Natural killer cell (primary cell): ENCODE measurements around the gene FBXO10. TPM values are rescaled to one million over a fixed set of nuclear protein-coding genes. Genes with fewer than 3 reads are reported as not detected.

ENCODE experiments used
- ATAC-seq, 3 donors: fragments of 150-1000 bp in 2 of 3; fragments of 200-7000 bp in 1 of 3; cut with Tn5 transposase; 1 replicate in 1 of 3; 2 replicates in 2 of 3; pipeline ENCODE4 v1.10.0; 2021; ENCODE audit warnings: mild to moderate bottlenecking in 2 of 3, moderate library complexity in 2 of 3
- DNase-seq, 2 donors: peaks; one replicate each; pipeline versions ENCODE4 v3.0.0 to v3.0.0-alpha.2; 2013 to 2021; ENCODE audit warnings: mixed read lengths in 1 of 2
- H3K27ac ChIP-seq: one replicate; pipeline ENCODE4 v1.5.1; 2013; ENCODE audit warnings: mild to moderate bottlenecking, low read length
- H3K27me3 ChIP-seq: one replicate; pipeline ENCODE4 v1.6.1; 2013; ENCODE audit warnings: low read length; ENCODE audit not compliant: control insufficient read depth, insufficient read depth
- H3K36me3 ChIP-seq: one replicate; pipeline ENCODE4 v1.6.1; 2013; ENCODE audit warnings: low read length; ENCODE audit not compliant: control insufficient read depth, insufficient read depth
- H3K4me1 ChIP-seq: one replicate; pipeline ENCODE4 v1.6.1; 2013; ENCODE audit warnings: low read length; ENCODE audit not compliant: control insufficient read depth, insufficient read depth
- H3K4me3 ChIP-seq: one replicate; pipeline ENCODE4 v1.5.1; 2013; ENCODE audit warnings: low read length
- H3K9me3 ChIP-seq: one replicate; pipeline ENCODE4 v1.6.1; 2013; ENCODE audit warnings: low read length; ENCODE audit not compliant: control insufficient read depth, insufficient read depth
- H3K27ac Mint-ChIP-seq, 2 donors: one replicate each; pipeline ENCODE4 v1.8.0; 2022; ENCODE audit warnings: mild to moderate bottlenecking in 2 of 2, mixed read lengths in 2 of 2, moderate library complexity in 1 of 2
- H3K27me3 Mint-ChIP-seq, 2 donors: one replicate each; pipeline ENCODE4 v1.8.0; 2022; ENCODE audit warnings: low read depth in 2 of 2, mixed read lengths in 2 of 2
- H3K36me3 Mint-ChIP-seq: one replicate; pipeline ENCODE4 v1.8.0; 2022; ENCODE audit warnings: mixed read lengths
- H3K4me1 Mint-ChIP-seq, 2 donors: one replicate each; pipeline ENCODE4 v1.8.0; 2022; ENCODE audit warnings: mixed read lengths in 2 of 2
- H3K4me3 Mint-ChIP-seq: one replicate; pipeline ENCODE4 v1.8.0; 2022; ENCODE audit warnings: mild to moderate bottlenecking, moderate library complexity, mixed read lengths
- H3K9me3 Mint-ChIP-seq, 2 donors: one replicate each; pipeline ENCODE4 v1.8.0; 2022; ENCODE audit warnings: mixed read lengths in 2 of 2
- CTCF ChIP-seq: fragments of 200-600 bp; IDR thresholded peaks from one replicate; pipeline ENCODE4 v1.8.0; 2022; ENCODE audit warnings: antibody characterized with exemption
- WGBS: methylation state at CpG from one replicate; pipeline ENCODE4 v1.1.7; 2013; ENCODE audit warnings: missing lambda C conversion rate; ENCODE audit not compliant: insufficient coverage; 5-methylcytosine and 5-hydroxymethylcytosine counted together
- intact Hi-C: fragments of 100-400 bp; cut with micrococcal nuclease; formaldehyde crosslinking; loops from one replicate; pipeline ENCODE4 v1.14.2; 2022
- total RNA-seq, 4 donors: library from RNA; stranded (reverse); fragments of 120-200 nt in 1 of 4; gene quantifications; one replicate each; pipeline versions ENCODE4 v1.2.3 to v1.2.4, GENCODE V29; 2013 to 2022

Gene FBXO10
- total RNA-seq, 3 donors from 2014 or later (not counting 1 experiment from before 2014, with no cell fraction given), result 1.7 to 2.2 (median 2.1) TPM

GRCh38 chr9:37499297-37499696, 76.9 kb downstream of the FBXO10 start:
- H3K27me3 ChIP-seq, result no peaks in the 10 kb centered on the region
- 97% methylated on average over 6 of the region's 6 CpGs for WGBS
- H3K4me1 Mint-ChIP-seq, result peaks cover 27 to 28% of the 10 kb centered on the region in 2 donors

GRCh38 chr9:37498457-37498856, 77.7 kb downstream of the FBXO10 start:
- H3K4me3 Mint-ChIP-seq, result no peak overlapping the region

More at GRCh38 chr9:37499297-37499696, 76.9 kb downstream of the FBXO10 start:
- peaks cover 18% of the 10 kb centered on the region for H3K4me1 ChIP-seq
- H3K9me3 Mint-ChIP-seq, result no peaks in the 10 kb centered on the region
- no peak overlapping the region for H3K4me3 Mint-ChIP-seq
- H3K4me3 ChIP-seq, result no peak overlapping the region
- H3K27me3 Mint-ChIP-seq, result no peaks in the 10 kb centered on the region
- ATAC-seq (no peak), DNase-seq (no peak)
- H3K36me3 Mint-ChIP-seq, result peaks cover 43% of the 10 kb centered on the region
- no peak overlapping the region for H3K27ac Mint-ChIP-seq
- no peaks in the 10 kb centered on the region for H3K9me3 ChIP-seq
- no peak overlapping the region for H3K27ac ChIP-seq
- intact Hi-C loops, result no loop called here
- TF ChIP-seq CTCF, result no peak
- H3K36me3 ChIP-seq, result peaks cover 59% of the 10 kb centered on the region

GRCh38 chr9:37497320-37497719, 78.9 kb downstream of the FBXO10 start:
- WGBS, result 96% methylated on average over 3 of the region's 3 CpGs
- Mint-ChIP-seq H3K9me3 (no peaks in the 10 kb centered on the region), H3K27ac (no peak overlapping the region), H3K36me3 (peaks cover 43% of the 10 kb centered on the region), H3K4me3 (no peak overlapping the region), H3K4me1 (peaks cover 10 to 11% of the 10 kb centered on the region in 2 donors), H3K27me3 (no peaks in the 10 kb centered on the region)
- no peak overlapping the region for H3K27ac ChIP-seq
- intact Hi-C loops, result no loop called here
- no peak for TF ChIP-seq CTCF
- no peaks in the 10 kb centered on the region for H3K9me3 ChIP-seq
- H3K4me3 ChIP-seq, result no peak overlapping the region
- ATAC-seq (no peak), DNase-seq (no peak)
- H3K36me3 ChIP-seq, result peaks cover 70% of the 10 kb centered on the region
- H3K4me1 ChIP-seq, result no peaks in the 10 kb centered on the region
- no peaks in the 10 kb centered on the region for H3K27me3 ChIP-seq

More at GRCh38 chr9:37498457-37498856, 77.7 kb downstream of the FBXO10 start:
- 100% methylated on average over 2 of the region's 3 CpGs for WGBS
- peaks cover 43% of the 10 kb centered on the region for H3K36me3 Mint-ChIP-seq
- Histone ChIP-seq H3K27ac (no peak overlapping the region), H3K36me3 (peaks cover 67% of the 10 kb centered on the region), H3K9me3 (no peaks in the 10 kb centered on the region), H3K4me1 (peaks cover 10% of the 10 kb centered on the region), H3K4me3 (no peak overlapping the region), H3K27me3 (no peaks in the 10 kb centered on the region)
- intact Hi-C loops, result no loop called here
- no peaks in the 10 kb centered on the region for H3K9me3 Mint-ChIP-seq
- ATAC-seq (no peak), DNase-seq (no peak)
- H3K4me1 Mint-ChIP-seq, result peaks cover 19 to 20% of the 10 kb centered on the region in 2 donors
- H3K27me3 Mint-ChIP-seq, result no peaks in the 10 kb centered on the region
- no peak for TF ChIP-seq CTCF
- no peak overlapping the region for H3K27ac Mint-ChIP-seq

GRCh38 chr9:37496020-37496419, 80.2 kb downstream of the FBXO10 start:
- DNase-seq (no peak), ATAC-seq (no peak)
- no peaks in the 10 kb centered on the region for H3K9me3 ChIP-seq
- peaks cover 66% of the 10 kb centered on the region for H3K36me3 ChIP-seq
- H3K36me3 Mint-ChIP-seq, result peaks cover 33% of the 10 kb centered on the region
- H3K27me3 ChIP-seq, result no peaks in the 10 kb centered on the region
- H3K9me3 Mint-ChIP-seq, result no peaks in the 10 kb centered on the region
- intact Hi-C loops, result no loop called here
- no peak overlapping the region for H3K27ac Mint-ChIP-seq
- H3K27me3 Mint-ChIP-seq, result no peaks in the 10 kb centered on the region
- no peak overlapping the region for H3K4me3 ChIP-seq
- WGBS, result 84% methylated on average over 4 of the region's 4 CpGs
- no peak overlapping the region for H3K27ac ChIP-seq
- no peaks in the 10 kb centered on the region for H3K4me1 ChIP-seq
- H3K4me1 Mint-ChIP-seq, result peaks cover 4 to 5% of the 10 kb centered on the region in 2 donors
- TF ChIP-seq CTCF, result no peak
- no peak overlapping the region for H3K4me3 Mint-ChIP-seq
